Testis (tissue), 3 donors: Measurements from ENCODE around the gene HDHD5. TPM values are rescaled to one million over a fixed set of nuclear protein-coding genes. Genes with fewer than 3 reads are reported as not detected.

Experiments used
- DNase-seq: peaks from one replicate; pipeline ENCODE4 v3.0.0-alpha.2; 2019
- H3K27ac ChIP-seq, 2 donors: fragments of 200-600 bp; sonication (generic); one replicate each; pipeline ENCODE4 v1.5.1; 2019
- H3K27me3 ChIP-seq: fragments of 200-600 bp; sonication (generic); one replicate; pipeline ENCODE4 v1.5.1; 2019
- H3K36me3 ChIP-seq: fragments of 200-600 bp; sonication (generic); one replicate; pipeline ENCODE4 v1.5.1; 2017; ENCODE audit warnings: low read depth; ENCODE audit errors: missing control alignments
- H3K4me1 ChIP-seq: fragments of 200-600 bp; sonication (generic); one replicate; pipeline ENCODE4 v1.5.1; 2019
- H3K4me3 ChIP-seq, 2 donors: fragments of 200-600 bp; sonication (generic); one replicate each; pipeline ENCODE4 v1.5.1; 2017 to 2019
- H3K9me3 ChIP-seq: fragments of 200-600 bp; sonication (generic); one replicate; pipeline ENCODE4 v1.5.1; 2017
- CTCF ChIP-seq, 3 experiments: fragments of 450-650 bp in 2 of 3; fragments of 200-600 bp in 1 of 3; sonication (generic) in 1 of 3; IDR thresholded peaks; one replicate each; pipeline ENCODE4 v1.5.1; 2016 to 2019; ENCODE audit warnings: antibody characterized with exemption in 3 of 3, mild to moderate bottlenecking in 2 of 3, moderate library complexity in 1 of 3
- POLR2A ChIP-seq: fragments of 450-650 bp; IDR thresholded peaks from one replicate; pipeline ENCODE4 v1.6.1; 2017; ENCODE audit warnings: antibody characterized with exemption, mild to moderate bottlenecking, moderate library complexity
- WGBS, 2 donors: methylation state at CpG; one replicate each; pipeline ENCODE4 v1.1.5; 2018; 5-methylcytosine and 5-hydroxymethylcytosine counted together
- intact Hi-C: fragments of 100-400 bp; cut with DNase I; formaldehyde crosslinking; loops from one replicate; pipeline ENCODE4 v1.15.1; 2023; ENCODE audit warnings: low total_unique reads
- polyA plus RNA-seq: library from polyadenylated mRNA; stranded (reverse); fragments of 350-450 nt; fragmentation: Illumina TruSeq; extraction: RNeasy Lipid Tissue Mini Kit (QIAGEN cat#74804); gene quantifications from one replicate; pipeline ENCODE4 v1.2.3, GENCODE V29; 2014; ENCODE audit warnings: low read depth, low replicate concordance; ENCODE audit not compliant: insufficient read depth
- total RNA-seq, 2 donors: library from RNA; depleted of rRNA; stranded (reverse); fragments of >200 nt; gene quantifications; one replicate each; pipeline ENCODE4 v1.2.3, GENCODE V29; 2016

The HDHD5 gene
- total and polyA plus RNA-seq, 3 donors from 2014 or later = 34.0 to 46.3 (median 41.5) TPM

GRCh38 chr22:17105143-17106129, 53.6 kb downstream of the HDHD5 start:
- intact Hi-C loops = no loop called here
- TF ChIP-seq POLR2A (no peak), CTCF (IDR thresholded peaks at IDR 0.05) (no peak)

GRCh38 chr22:17104336-17104935, 54.6 kb downstream of the HDHD5 start:
- Histone ChIP-seq H3K27ac (no peak overlapping the region), H3K4me1 (no peaks in the 10 kb centered on the region), H3K9me3 (no peaks in the 10 kb centered on the region), H3K36me3 (no peaks in the 10 kb centered on the region), H3K27me3 (no peaks in the 10 kb centered on the region), H3K4me3 (no peak overlapping the region)
- intact Hi-C loops = no loop called here
- DNase-seq = no peak
- 90 to 97% methylated on average over 7 to 13 of the region's 14 CpGs for WGBS, 2 donors
- TF ChIP-seq CTCF (IDR thresholded peaks at IDR 0.05) (no peak), POLR2A (no peak)

More at GRCh38 chr22:17105143-17106129, 53.6 kb downstream of the HDHD5 start:
- Histone ChIP-seq H3K27ac (no peak overlapping the region), H3K4me1 (no peaks in the 10 kb centered on the region), H3K27me3 (no peaks in the 10 kb centered on the region), H3K9me3 (no peaks in the 10 kb centered on the region), H3K36me3 (no peaks in the 10 kb centered on the region), H3K4me3 (no peak overlapping the region)
- DNase-seq = no peak
- 84 to 88% methylated on average over 11 to 22 of the region's 22 CpGs for WGBS, 2 donors

- Histone ChIP-seq H3K4me3 (no peak overlapping the region), H3K27ac (no peak overlapping the region), H3K27me3 (no peaks in the 10 kb centered on the region), H3K9me3 (no peaks in the 10 kb centered on the region), H3K4me1 (no peaks in the 10 kb centered on the region), H3K36me3 (no peaks in the 10 kb centered on the region)
- TF ChIP-seq POLR2A = no peak
- no peak for TF ChIP-seq CTCF (IDR thresholded peaks at IDR 0.05)
- 93% methylated on average over 9 of the region's 9 CpGs for WGBS, 2 donors
- DNase-seq = no peak
- intact Hi-C loops = no loop called here
Measured at GRCh38 chr22:17103351-17103750, 55.7 kb downstream of the HDHD5 start.

GRCh38 chr22:17102297-17102667, 56.8 kb downstream of the HDHD5 start:
- WGBS, 2 donors = 91 to 93% methylated on average over 7 of the region's 7 CpGs
- H3K27me3 ChIP-seq = no peaks in the 10 kb centered on the region
- H3K27ac ChIP-seq = no peak overlapping the region
- no peaks in the 10 kb centered on the region for H3K36me3 ChIP-seq
- no peaks in the 10 kb centered on the region for H3K4me1 ChIP-seq
- TF ChIP-seq POLR2A (no peak), CTCF (IDR thresholded peaks at IDR 0.05) (no peak)
- H3K4me3 ChIP-seq = no peak overlapping the region
- no peak for DNase-seq
- intact Hi-C loops = no loop called here
- no peaks in the 10 kb centered on the region for H3K9me3 ChIP-seq
